Hematopoietic multipotent progenitor cell treated with erythropoietin and hydrocortisone succinate and interleukin-3 and kit ligand, for 8 days (in vitro differentiated cells): ENCODE measurements around the gene PTX4.
"Not testable (repeated sequence)": the region's sequence is repeated elsewhere in the genome, so short reads cannot be mapped to it uniquely, and the experiment has no call there.

Experiments used
- DNase-seq: peaks from one replicate; pipeline ENCODE4 v3.0.0-alpha.2; 2015

The PTX4 gene

DNA sequence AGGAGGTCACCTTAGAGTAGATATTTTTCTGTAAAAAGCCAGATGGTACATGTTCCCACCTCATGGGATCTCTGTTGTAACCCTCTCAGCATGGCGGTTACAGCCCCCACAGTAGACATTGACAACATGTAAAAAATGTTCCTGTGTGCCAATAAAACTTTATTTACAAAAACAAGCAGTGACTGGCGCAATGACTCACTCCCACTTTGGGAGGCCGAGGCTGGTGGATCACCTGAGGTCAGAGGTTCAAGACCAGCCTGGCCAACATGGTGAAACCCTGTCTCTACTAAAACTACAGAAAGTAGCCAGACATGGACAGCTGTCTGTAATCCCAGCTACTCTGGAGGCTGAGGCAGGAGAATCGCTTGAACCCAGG lies 49.1 kb downstream of the PTX4 start:
- DNase-seq = not testable (repeated sequence)

DNA sequence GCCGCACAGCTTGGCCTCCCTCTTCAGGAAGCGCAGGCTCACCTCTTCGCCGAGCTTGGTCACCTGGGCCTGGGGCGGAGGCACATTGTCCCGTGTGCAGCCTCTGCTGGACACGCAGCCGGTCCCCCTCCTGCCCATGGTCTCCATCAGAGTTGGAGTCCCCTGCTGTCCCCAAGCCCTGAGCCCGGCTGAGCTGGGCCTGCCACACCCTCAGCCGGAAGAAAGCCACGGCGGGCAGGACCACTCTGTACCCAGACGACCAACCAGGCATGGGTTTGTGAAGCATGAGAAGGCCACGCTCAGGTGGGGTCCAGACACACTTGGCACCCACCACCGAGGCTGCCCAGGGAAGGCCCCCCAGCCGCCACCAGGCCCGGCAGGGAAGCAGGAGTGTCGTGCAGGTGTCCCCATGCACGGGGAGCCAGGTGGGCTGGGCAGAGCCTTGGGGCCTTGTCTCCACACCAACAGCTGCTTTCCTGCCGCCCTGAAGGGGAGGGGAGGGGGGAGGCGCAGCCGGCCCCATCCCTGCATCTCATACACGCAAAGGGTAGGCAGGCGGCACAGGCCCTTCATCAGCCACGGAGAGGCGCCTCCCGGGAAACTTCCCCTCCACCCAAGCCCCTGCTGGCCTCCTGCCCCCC lies 49.6 kb downstream of the PTX4 start:
- no peak for DNase-seq

DNA sequence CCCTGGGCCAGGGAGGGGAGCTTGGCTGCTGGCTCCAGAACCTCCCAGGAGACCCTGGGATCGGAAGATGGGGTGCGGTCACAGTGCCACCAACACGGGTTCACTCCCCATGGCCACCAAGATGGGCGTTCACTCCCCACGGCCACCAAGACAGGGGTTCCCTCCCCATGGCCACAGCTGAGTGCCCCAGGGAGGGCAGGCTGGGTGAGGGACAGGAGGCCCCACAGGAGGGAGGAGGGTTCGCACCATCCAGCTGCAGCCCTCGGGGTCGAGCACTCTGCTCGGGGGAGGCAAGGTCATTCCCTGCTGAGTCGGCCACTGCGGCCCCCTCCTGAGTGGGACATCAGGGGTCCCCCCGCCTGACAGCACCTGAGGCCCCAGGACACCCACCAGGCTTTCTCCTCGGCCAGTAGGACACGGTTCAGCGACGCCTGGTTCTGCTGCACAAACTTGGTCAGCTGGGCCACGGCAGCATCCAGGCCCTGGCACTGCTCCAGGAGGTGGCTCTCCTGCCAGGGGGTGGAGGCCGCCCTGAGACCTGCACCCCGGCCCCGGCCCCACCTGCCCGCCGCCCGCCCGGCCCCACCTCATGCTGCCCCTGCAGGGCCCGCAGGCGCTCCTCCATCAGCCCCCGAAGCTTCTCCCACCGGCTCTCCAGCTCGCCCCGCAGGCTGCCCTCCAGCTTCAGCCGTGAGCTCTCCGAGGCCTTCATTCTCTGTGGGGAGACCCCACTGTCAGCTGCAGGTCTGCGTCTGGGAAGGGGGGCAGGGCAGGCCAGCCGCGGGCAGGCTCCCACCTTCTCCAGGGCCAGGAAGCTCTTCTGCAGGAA lies 50.3 kb downstream of the PTX4 start:
- DNase-seq = no peak

DNA sequence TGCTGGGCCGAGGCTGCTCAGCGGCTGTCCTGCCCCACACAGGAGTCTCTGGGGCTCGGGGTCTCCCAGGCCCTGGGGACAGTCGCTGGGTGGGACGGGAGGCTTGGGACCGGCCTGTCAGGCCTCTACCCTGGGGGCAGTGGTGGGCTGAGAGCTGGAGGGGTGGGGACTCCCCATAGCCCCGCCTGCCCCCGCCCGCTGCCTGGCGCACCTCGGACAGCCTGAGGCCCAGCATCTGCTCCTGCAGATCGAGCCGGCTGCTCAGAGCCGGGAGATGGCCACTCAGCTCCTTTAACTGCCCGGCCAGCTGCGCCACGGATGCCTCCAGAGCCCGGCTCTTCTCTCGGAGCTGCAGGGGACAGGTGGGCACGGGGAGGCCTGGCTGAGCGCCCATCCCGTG lies 51.1 kb downstream of the PTX4 start:
- DNase-seq = no peak

DNA sequence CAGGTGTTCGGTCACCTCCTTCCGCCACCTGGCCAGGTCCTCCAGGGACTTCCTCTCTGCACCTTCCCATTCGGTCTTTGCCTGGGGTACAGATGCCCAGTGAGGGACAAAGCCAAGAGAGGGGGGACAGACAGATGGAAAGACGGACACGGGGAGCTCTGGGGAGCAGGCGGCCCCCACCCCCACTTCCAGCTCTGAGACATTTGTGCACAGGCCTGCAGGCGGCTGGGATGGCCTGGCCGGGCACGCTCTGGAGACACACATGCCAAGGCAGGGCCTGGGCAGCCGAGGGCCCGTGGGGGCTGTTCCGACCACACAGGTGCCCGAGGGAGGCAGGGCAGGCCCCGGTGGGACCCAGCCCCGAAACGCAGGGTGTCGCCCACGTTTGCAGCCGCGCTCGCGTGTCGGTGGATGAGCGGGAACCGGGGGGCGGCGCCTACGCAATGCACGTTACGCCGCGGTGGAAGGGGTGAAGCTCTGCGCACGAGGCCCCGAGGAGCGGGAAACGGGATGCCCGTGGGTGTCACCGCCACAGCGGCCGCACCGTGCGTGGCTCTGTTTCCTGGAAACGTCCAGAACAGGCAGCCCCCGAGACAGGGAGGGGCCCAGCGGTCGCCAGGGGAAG lies 51.9 kb downstream of the PTX4 start:
- no peak for DNase-seq

DNA sequence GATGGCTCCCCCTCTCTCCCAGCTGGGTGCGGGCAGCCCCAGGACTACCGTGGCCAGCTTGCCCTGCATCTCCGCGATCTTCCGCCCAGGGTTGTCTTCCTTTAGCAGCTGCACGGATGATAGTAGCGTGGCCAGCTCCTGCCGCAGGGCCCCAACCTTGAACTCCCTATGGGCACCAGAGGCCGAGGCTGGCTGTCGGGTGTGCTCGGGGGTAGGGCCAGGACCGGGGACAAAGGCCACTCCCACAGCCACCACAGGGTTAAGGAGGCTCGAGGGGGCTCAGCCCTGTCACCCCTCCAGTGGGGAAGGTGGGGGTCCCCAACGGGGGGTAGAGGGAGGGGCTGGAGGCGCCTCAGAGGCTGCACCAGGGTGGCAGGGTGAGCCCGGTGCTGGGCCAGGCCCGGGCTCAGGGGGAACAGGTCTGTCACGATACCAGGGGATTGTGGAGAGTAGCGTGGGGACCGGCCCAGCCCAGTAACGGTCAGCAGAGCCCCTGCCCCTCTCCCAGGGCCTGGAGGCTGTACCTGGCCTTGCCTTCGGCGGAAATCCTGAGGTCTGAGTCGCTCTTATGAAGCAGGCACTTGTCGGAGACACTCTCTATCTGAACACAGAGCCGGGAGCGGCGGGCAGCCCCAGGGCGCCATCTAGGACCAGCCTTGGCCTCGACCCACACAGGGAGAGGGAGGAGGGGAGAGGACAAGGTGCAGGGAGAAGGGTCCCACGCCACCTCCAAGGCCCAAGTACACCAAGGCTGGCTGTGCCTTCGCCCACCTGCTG lies 52.6 kb downstream of the PTX4 start:
- no peak for DNase-seq
